GM18508 (cell line): Measurements from ENCODE around the gene SLBP.
"Not testable (repeated sequence)": the region's sequence is repeated elsewhere in the genome, so short reads cannot be mapped to it uniquely, and the experiment has no call there.

Source experiments
- ATAC-seq: cut with Tn5 transposase; IDR thresholded peaks from one replicate; pipeline ENCODE4 v1.9.1; 2021; ENCODE audit warnings: moderate number of reproducible peaks; ENCODE audit not compliant: insufficient read depth, unreplicated experiment

The SLBP gene

DNA sequence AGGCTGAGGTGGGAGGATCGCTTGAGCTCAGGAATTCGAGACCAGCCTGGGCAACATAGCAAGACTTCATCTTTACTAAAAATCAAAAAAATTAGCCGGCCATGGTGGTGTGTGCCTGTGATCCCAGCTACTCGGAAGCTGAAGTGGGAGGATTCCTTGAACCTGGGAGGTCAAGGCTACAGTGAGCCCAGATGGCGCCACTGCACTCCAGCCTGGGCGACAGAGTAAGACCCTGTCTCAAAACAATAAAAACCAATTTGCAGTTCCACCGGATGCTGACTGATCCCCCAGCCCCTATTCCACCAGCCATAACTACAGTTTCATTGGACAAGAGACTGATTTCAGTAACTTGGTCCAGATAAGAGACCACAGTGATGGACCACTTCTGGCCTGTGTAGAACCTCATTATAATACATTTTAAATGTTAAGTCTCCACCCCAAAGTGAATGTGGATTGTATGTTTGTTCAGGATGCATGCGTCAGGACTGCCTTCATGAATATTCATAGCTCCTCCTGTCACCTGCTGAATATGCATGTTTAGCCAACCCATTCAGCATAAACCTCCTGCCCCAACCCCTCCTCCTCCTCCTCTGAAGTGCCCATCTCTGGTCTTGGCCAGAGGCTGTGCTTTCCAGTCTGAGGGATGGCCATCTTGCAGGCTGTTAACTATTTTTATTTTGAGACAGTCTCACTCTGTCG lies 2.3 kb upstream of the SLBP start:
- ATAC-seq = no peak

DNA sequence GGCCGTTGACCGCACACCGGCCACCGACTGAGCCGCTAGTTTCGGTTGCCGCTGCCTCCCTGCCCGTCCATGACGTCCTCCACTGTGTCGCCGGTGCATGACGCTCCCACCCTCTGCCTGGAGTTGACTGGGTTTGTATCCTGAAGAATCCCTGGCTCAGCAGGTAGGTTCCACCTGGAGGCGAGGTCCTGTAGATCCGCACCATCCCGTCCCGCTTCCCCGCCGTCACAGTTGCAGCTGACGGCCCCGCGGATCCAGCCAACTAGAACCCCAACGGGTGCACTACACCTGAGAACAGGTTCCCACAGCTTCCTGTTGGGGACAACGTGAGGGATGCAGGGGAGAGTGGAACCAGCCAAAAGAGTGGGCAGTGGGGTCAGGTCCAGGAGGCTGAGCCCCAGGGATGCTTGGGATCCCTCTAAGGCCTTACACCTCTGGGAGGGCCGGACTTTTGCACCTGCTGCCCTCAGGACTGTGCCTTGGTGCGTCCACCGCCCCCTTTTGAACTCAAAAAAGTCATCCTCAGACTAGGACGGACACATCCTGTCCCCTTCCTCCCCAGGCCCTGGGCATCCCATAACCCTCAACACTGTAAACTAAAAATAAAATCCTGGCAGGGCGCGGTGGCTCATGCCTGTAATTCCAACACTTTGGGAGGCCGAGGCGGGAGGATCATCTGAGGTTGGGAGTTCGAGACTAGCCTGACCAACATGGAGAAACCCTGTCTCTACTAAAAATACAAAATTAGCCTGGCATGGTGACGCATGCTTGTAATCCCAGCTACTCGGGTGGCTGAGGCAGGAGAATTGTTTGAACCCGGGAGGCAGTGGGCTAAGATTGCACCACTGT lies 1.1 kb upstream of the SLBP start:
- no peak for ATAC-seq

DNA sequence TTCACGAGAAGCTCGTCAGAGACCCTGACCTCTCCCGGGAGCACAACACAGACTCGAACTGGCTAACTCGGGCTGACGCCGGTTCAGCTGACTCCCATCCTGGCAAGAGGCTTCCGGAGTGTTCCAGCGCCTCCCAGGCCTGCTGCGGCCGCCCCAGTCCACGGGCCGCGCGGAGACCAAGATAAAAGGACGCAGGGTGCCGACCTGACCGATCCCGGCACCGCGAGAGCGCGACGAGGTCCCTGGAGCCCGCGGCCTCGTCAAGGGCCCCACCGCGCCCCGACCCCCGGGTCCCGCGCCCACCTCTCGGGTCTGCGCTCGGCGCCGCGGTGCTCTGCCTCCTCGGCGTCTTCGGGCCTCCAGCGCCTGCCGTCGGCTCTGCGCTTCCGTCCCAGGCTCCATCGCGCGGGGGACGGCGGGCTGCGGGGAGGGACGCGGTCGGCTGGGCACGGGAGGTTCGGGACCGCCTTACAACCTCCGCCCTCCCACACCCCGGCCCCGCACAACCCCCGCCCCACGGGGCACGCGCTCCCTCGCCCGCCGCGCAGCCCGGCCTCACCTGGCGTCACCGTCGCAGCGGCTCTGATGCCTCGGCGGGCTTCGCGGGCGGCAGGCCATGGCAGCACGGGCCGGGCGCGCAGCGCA lies 426 bp downstream of the SLBP start:
- no peak for ATAC-seq

DNA sequence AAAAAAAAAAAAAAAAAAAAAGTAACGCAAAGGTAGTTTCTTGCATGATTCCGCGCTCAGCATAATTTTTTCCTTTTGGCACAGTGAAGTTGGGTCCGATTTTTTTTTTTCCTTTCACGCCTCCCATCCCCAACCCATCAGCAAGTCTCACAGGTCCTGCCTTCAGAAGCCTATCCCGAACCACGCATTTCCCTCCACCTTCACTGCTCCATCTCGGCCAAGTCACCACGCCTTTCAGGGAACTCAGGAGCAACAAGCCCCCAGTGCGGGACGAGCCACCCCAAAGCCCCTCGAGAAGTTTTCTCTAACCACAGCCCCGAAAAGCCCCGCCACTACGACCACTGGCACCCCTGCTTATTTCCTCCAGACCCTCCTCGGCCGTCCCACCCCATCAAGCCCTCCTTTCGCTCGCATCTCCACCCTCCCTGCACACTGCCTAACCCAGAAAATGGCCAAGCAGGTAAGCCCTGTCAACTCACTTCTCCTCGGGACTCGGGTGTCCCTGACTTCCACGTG lies 1.0 kb downstream of the SLBP start:
- ATAC-seq = no peak

DNA sequence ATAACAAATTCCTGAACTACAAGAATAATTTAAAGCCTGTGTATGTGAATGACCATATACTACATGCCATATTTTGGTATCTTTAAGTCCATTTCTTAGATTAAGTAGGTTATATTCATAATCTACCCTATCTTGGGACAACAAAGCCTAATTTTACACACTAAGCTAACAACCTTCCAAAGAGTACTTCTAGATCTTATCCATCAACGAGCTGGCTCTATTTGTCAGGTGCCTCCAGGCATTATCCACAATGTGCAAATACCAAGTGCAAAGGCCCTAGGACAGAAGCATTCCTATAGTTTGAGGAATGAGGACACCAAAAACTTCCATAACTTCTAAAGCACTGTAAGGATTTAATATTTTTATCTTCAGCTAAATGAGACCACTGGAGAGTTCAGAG lies 3.5 kb downstream of the SLBP start:
- no peak for ATAC-seq

DNA sequence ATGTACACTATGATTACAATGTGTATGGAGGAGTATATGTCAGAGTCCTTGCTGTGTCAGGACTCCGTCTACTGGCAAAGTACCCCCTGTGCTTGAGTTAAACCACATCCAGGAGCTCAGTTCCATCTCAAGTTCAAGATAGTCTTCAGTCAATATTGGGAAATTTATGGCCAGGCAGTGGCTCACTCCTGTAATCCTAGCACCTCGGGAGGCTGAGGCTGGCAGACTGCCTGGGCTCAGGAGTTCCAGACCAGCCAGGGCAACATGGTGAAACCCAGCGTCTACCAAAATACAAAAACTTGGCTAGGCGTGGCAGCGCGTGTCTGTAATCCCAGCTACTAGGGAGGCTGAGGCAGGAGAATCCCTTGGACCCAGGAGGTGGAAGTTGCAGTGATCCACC lies 5.8 kb downstream of the SLBP start:
- ATAC-seq = no peak

DNA sequence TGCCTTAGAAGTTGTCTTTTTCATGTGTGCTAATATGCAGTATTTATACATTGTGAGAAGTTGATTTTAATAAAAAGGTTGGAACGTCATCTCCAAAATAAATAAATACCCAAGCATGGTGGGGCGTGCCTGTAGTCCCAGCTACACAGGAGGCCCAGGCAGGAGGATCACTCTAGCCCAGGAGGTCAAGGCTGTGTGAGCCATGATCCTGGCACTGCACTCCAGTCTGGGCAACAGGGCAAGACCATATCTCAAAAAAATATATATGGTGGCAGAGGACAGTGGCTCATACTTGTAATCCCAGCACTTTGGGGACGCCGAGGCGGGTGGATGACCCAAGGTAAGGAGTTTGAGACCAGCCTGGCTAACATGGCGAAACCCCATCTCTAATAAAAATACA lies 6.4 kb downstream of the SLBP start:
- ATAC-seq = no peak

DNA sequence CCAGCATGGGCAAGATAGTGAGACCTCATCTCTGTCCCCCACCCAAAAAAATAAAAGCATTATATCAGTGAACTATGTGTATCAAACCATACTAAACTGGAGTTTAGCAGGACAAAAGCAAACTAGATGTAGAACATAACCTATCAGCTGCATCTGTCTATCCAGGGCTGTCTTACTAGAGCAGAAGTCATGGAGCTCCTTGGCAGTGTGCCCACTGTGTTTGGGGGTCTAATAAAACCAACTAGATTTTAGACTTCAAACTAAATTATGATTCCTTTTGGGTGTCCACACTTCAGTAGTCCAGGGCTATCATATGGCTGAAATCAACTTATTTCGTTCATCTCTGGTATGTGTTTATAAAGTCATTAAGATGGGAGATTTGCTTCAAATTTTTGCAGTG lies 8.3 kb downstream of the SLBP start:
- no peak for ATAC-seq

DNA sequence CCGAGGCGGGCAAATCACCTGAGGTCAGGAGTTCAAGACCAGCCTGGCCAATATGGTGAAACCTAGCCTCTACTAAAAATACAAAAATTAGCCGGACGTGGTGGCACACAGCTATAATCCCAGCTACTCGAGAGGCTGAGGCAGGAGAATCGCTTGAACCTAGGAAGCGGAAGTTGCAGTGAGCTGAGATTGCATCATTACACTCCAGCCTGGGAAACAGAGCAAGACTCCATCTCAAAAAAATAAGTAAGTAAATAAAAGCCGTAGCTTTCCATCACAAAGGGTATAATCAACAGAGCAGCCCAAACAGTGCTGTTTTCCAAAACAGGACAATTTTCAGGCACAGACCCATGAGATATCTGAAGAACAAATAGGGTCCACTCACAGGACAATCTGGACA lies 10.4 kb downstream of the SLBP start:
- not testable (repeated sequence) for ATAC-seq

DNA sequence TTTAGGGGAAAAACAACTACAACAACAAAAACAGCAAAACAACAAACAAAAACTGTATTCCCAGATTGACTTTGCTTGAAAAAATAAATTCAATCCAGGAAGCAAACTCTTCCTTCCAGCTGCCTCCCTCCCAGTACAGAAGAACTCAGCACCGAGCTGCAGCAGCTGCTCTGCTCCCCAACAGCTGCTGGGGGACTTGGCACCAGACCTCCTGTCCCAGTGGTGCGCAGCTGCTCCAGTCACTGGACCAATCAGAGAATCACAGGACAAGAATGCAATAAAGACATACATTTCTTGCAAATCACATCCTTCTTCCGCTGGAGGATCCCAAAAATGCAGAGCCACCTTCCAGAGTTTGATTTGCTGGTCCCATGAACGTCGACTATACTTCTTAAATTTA lies 16.2 kb downstream of the SLBP start:
- no peak for ATAC-seq

DNA sequence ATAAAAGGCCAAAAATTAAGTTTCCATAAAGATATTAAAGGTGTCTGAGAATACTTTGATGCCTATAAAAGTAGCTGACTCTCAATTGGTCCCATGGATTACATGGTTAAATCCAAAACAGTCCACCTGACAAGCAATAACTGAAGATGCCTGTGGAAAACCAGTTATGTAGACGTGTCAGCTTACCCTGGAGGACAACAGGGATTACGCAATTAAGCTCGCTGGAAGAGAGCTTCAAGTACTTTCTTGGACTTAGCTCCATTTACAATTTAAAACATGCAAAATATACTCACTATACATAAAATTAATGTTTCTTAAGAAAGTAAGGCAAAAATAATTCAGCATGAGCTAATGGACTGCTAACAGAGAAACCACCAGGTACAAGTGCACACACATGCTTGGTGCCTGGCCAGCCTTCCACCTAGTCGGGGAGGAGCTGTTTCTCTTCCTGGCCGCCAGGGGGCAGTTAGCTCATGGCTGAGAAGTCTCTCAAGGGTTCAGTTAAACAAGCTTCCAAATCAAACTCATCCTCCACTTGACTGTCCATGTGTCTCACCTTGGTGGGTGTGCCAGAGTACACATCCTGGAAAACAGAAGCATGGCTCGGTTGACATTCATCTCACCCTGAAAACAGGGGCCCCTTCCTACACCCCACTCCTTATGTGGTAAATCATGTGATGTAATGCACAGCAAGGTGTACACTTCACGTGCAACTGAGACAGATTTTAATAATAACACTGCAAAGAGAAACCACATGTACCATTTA lies 18.8 kb downstream of the SLBP start:
- peak; percentile 40 for ATAC-seq

DNA sequence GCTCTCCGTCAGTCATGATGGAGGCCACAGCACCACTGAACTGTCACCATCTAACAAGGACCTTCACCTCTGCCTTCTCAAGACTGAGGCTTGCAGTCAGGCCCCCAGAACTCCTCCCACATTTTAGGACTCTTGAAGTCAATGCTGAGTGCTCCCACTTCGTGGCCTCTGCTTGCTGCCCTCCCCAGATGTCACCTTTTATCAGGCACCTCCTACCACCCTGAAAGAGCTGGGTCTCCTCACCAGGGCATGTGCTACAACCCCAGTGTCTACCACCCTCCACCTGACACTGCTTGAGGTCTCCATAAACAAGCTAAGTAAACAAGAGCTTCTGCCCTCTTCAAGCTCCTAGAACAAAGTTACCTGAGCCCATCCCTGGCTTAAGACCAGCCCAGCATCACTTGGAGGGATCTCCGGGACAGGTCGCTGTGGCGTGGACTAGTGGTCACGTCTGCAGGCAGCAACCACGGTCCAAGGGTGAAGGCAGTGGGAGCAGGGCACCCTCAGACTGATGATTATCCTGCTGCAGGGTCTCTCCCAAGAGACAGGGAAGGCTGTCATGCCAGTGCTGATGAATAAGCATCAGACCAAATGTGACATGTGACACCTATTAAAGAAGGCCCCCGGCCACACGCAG lies 20.3 kb downstream of the SLBP start:
- ATAC-seq = no peak

DNA sequence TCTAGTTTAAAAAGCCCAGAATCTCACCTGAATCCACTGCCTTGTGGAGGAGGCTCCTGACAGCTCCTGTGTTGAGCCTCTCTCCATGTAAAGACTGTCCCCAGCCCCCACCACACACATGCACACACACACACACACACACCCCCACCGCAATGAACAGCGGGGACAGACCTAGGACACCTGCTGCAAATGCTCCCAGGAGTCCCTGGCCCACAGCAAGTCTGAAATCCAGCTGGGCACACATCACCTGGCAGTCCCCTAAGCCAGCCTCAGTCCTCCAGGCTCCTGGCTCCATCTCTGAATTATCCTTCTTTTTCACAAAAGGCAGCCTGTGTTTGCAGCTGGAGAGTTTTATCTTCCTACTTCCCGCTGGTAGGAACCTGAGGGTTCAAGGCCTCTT lies 21.4 kb downstream of the SLBP start:
- ATAC-seq = no peak

DNA sequence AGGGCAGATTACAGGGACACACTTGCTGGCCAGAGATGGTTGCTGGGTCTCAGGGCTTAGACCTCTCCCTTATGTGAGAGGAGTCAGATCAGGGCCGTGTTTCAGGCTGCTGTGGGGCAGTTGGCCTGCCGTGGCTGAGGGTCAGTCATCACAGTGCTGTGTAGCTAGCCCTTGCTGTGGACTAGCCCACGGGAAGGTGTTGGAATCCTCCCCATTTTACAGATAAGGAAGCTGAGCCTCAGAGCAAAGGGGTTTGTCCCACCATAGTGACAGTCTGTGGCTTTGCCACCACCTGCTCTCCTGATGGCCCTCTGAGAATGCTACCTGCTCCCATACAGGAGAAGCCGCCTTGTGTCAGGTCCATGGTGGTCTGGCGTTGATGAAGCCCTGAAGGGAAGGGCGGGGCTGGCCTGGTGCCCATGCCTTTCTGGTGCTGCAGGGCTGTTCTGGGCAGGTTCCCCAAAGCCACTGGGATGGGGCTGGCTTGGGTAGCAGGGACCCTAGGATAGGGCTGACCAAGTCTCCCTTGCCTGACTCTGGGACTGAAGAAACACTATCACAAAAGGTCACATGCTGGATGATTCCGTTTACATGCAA lies 25.6 kb downstream of the SLBP start:
- no peak for ATAC-seq

DNA sequence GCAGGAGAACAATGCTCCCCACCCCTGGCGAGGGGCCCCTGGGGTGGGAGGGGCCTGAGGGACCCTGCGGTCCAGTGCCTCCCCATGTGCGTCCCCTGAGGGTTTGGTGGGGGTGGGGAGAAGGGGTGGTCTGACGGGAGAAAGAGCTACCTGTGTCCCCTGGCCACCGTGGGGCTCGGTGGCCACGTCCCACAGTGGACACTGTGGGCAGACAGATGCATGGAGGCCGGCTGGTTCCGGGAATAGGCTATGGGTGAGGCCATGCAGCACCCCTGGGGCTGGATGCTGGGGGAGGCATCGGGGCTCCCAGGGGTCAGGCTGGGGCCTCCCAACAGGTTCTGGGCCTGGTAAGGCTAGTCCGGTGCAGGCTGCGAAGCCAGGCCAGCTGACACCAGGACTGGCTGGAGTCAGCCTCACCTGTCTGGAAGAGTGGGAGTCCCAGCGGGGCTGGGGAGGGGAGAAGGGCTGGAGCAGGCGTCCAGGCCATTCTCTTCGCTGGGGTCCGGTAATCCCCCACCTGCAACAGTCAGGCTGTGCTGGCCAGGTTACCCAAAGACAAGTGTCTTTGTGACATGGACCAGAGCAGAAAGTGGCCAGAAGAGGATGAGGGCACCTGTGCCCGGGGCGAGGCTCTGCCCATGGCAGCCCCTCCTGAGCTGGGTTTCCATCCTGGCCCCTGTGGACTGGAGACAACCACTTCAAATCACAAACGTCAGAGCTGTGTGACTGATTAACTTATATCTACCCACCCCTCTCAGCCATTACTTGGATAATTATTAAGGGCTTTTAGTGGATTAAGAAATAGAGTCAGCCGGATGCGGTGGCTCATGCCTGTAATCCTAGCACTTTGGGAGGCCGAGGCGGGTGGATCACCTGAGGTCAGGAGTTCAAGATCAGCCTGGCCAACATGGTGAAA lies 26.6 kb downstream of the SLBP start:
- no peak for ATAC-seq

DNA sequence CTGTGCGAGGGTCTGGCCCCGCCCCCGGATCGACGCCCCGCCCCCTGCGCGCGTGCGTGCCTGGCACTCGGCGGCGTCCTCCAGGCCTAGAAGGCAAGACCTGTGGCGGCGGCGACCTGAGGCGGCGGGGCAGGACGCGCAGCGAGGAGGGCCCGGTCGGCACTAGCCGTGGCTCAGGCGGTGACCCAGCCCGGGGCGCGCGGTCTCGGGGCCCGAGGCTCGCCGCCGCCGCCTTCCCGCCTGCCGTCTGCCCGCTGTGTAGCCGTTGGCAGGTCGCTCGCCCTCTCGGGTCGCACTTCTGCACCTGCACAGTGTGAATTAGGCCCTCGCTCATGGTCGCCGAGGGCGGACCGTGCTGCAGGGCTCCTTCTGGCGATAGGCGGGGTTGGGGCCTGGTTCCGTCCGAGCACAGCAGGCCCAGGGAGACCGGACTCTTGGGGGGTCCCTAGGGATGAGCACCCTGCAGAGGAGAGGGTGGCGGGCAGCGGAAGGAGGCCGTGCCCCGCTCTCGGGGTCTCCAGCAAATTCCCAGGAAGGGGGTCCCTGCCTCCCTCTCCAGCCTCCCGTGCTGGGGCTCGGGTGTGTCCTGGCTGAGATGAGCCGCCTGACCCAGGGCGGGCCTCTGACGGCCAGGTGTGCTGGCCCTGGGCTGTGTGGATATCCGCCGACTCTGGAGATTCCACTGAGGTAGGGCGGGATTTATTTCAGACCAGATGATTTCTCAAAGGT lies 27.4 kb downstream of the SLBP start:
- ATAC-seq = no peak

DNA sequence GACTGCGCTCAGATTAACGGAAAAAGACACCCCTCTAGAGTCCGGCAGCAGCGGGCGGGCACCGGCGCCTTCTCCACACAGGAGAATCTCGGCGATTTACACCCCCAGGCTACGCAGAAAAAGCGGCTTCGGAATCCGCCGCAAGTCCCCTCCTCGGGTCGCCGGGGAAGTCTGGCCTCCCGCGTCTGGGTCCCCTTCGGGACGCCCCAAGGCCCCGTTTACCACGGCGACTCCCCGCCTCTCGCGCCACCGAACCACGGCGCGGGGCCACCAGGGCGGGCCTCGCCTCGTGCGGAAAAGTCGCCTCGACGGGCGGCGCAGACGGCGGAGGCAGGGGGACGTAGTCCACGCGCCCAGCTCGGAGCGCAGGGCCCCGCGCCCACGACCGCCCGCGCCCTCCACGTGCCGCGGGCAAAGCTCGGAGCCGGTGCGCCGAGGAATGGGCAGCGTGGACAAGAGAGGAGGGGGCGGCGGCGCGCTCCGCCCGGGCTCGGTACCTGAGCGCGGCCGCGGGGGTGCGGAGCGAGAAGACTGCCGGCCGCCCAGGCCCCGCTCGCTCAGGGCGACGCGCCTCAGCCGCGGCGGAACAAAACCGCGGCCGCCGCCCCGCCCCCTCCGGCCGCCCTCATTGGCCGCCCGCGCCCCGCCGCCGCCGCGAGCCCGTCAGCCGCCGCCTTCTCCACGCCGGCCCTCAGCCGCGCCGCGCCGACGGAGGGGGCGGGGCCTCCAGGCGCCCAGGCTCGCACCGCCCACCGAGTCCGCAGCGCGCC lies 28.2 kb downstream of the SLBP start, which contains the start of gene FAM53A:
FAM53A (minus strand) TSS at position 578 of the 770 bp plus-strand sequence. CDS start 15,572 bp downstream, outside the sequence.
- no peak for ATAC-seq
